Lung (tissue), 12 donors: ENCODE data around the gene GIPR. TPM values are rescaled to one million over a fixed set of nuclear protein-coding genes. Genes with fewer than 3 reads are reported as not detected.

ENCODE experiments used
- ATAC-seq: fragments of 200-7000 bp; cut with Tn5 transposase; one replicate; pipeline ENCODE4 v1.9.1; 2020; ENCODE audit warnings: moderate number of reproducible peaks; ENCODE audit not compliant: insufficient read depth, low FRiP score
- DNase-seq, 3 donors: peaks; one replicate each; pipeline ENCODE4 v3.0.0-alpha.2; 2013 to 2017
- H3K27ac ChIP-seq, 2 donors: one replicate each; pipeline ENCODE4 v1.5.1; 2013; ENCODE audit warnings: mild to moderate bottlenecking in 2 of 2, moderate library complexity in 2 of 2, control low read depth in 1 of 2, inconsistent platforms in 1 of 2, low read depth in 1 of 2, low read length in 1 of 2
- H3K27me3 ChIP-seq, 3 donors: one replicate each; pipeline ENCODE4 v1.5.1; 2013; ENCODE audit warnings: low read length in 2 of 3; ENCODE audit not compliant: control insufficient read depth in 3 of 3, insufficient read depth in 3 of 3
- H3K36me3 ChIP-seq, 4 donors: one replicate each; pipeline ENCODE4 v1.5.1; 2013; ENCODE audit warnings: low read length in 4 of 4, mild to moderate bottlenecking in 1 of 4, moderate library complexity in 1 of 4; ENCODE audit not compliant: control insufficient read depth in 4 of 4, insufficient read depth in 4 of 4
- H3K4me1 ChIP-seq, 5 donors: one replicate each; pipeline ENCODE4 v1.5.1; 2013; ENCODE audit warnings: low read length in 5 of 5, mild to moderate bottlenecking in 2 of 5, moderate library complexity in 1 of 5; ENCODE audit not compliant: control insufficient read depth in 5 of 5, insufficient read depth in 5 of 5
- H3K4me3 ChIP-seq: one replicate; pipeline ENCODE4 v1.5.1; 2013; ENCODE audit warnings: mild to moderate bottlenecking, control low read depth, moderate library complexity
- H3K9ac ChIP-seq, 2 donors: one replicate each; pipeline ENCODE4 v1.5.1; 2013; ENCODE audit warnings: low read length in 2 of 2, control low read depth in 1 of 2; ENCODE audit not compliant: insufficient read depth in 1 of 2
- H3K9me3 ChIP-seq, 4 donors: one replicate each; pipeline ENCODE4 v1.5.1; 2013; ENCODE audit warnings: low read length in 3 of 4, mild to moderate bottlenecking in 1 of 4, moderate library complexity in 1 of 4; ENCODE audit not compliant: control insufficient read depth in 4 of 4, insufficient read depth in 3 of 4
- WGBS, 2 donors: extraction: QIAGEN DNeasy Blood & Tissue Kit; methylation state at CpG; one replicate each; pipeline ENCODE4 v1.1.7; 2013; 5-methylcytosine and 5-hydroxymethylcytosine counted together
- polyA plus RNA-seq, 2 donors: library from polyadenylated mRNA; stranded (reverse); fragments of 200-250 nt; gene quantifications; one replicate each; pipeline ENCODE4 v1.2.1, GENCODE V29; 2013
- total RNA-seq, 2 donors: library from RNA; depleted of rRNA in 1 of 2; stranded (reverse); fragments of >200 nt in 1 of 2; gene quantifications; one replicate each; pipeline ENCODE4 v1.2.1, GENCODE V29; 2014 to 2021
- TF ChIP-seq, protein P1 (sequence below): IDR thresholded peaks from 2 replicates; pipeline ENCODE4 v1.5.1; 2012; ENCODE audit warnings: mild to moderate bottlenecking; ENCODE audit errors: control extremely low read depth, extremely low read depth
- donor health status: control.
- donor health status: control.
- donor health status: Bipolar disorder and iron deficiency.
- donor health status: healthy.
- donor health status: DM: yes; HTN: yes; CAD: no.

The GIPR gene
- total and polyA plus RNA-seq, 4 donors = 2.2 to 14.9 (median 5.5) TPM

DNA sequence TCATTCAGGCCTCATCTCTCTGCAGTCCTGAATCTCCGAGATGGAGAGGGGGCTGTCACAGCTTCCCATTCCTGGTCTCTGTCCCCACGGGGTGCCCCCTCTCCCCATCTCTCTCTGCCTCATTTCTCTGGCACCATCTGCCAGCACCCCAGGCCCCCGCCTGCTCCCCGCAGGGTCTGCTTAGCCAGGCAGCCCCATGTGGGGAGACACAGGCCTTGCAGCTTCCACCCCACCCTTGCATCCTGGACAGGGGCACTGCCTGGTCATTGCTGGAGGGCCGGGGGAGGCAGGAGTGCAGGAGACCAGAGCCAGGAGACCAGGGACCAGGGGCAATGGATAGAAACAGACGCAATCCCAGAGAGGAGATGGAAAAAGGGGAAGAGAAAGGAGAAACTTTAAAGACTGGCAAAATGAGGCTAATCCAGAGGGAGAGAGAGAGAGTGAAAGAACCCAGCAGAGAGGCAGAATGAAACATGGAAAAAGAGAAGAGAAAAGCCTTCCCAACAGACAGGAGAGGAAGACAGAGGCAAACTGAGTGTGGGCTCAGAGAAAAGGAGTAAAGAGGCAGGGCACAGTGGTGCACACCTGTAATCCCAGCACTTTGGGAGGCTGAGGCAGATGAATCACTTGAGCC lies 8.8 kb upstream of the GIPR start:
- H3K27me3 ChIP-seq = no peaks in the 10 kb centered on the region
- no peaks in the 10 kb centered on the region for H3K36me3 ChIP-seq
- no peaks in the 10 kb centered on the region for H3K9me3 ChIP-seq
- H3K4me3 ChIP-seq = no peak overlapping the region
- H3K4me1 ChIP-seq = no peaks in the 10 kb centered on the region
- no peak overlapping the region for H3K9ac ChIP-seq
- ATAC-seq (no peak), DNase-seq (no peak)
- 80 to 87% methylated on average over 6 of the region's 6 CpGs for WGBS, 2 donors
- H3K27ac ChIP-seq = no peak overlapping the region
- TF ChIP-seq, protein P1, sequence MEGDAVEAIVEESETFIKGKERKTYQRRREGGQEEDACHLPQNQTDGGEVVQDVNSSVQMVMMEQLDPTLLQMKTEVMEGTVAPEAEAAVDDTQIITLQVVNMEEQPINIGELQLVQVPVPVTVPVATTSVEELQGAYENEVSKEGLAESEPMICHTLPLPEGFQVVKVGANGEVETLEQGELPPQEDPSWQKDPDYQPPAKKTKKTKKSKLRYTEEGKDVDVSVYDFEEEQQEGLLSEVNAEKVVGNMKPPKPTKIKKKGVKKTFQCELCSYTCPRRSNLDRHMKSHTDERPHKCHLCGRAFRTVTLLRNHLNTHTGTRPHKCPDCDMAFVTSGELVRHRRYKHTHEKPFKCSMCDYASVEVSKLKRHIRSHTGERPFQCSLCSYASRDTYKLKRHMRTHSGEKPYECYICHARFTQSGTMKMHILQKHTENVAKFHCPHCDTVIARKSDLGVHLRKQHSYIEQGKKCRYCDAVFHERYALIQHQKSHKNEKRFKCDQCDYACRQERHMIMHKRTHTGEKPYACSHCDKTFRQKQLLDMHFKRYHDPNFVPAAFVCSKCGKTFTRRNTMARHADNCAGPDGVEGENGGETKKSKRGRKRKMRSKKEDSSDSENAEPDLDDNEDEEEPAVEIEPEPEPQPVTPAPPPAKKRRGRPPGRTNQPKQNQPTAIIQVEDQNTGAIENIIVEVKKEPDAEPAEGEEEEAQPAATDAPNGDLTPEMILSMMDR = no peak

DNA sequence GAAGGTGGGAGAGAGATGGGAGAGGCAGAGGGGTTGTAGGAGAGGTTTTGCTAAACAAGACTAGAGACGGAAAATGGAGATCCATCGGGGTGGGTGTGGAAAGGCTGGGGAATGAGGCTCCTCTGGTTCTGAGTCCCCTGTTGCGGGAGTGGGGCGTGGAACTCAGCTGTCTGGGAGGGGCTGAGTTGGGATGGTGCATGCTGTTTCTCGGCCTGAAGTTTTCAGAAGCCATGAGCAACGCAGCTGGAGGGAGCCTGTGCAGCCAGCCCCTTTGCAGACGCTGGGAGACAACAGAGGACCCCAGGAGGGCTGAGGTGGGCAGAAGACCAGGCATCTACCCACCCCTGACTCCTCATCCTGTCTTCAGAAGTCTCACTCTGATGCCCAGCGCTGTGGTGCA lies 7.4 kb upstream of the GIPR start:
- DNase-seq (no peak), ATAC-seq (no peak)
- H3K9me3 ChIP-seq = no peaks in the 10 kb centered on the region
- H3K9ac ChIP-seq = no peak overlapping the region
- TF ChIP-seq, protein P1 = no peak
- no peaks in the 10 kb centered on the region for H3K36me3 ChIP-seq
- H3K27me3 ChIP-seq = no peaks in the 10 kb centered on the region
- WGBS, 2 donors = 50 to 61% methylated on average over 8 of the region's 8 CpGs
- no peaks in the 10 kb centered on the region for H3K4me1 ChIP-seq
- no peak overlapping the region for H3K27ac ChIP-seq
- H3K4me3 ChIP-seq = no peak overlapping the region

DNA sequence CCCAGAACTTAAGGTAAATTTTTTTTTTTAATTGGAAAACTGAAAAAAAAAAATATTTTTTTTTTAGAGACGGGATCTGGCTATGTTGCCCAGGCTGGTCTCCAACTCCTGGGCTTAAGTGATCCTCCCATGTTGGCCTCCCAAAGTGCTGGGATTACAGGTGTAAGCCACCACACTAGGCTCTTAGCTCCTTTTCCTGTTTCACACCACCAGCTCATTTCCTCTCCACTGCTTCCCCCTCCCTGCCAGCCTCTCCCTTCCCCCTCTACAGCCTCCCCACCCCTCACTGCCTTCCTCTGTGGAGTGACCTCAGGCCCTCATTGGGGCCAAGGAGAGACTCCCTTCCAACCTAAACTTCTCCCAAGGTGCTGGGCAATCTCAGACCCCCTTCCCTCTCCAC lies 4.2 kb upstream of the GIPR start:
- H3K27ac ChIP-seq = no peak overlapping the region
- H3K4me3 ChIP-seq = no peak overlapping the region
- ATAC-seq = no peak
- TF ChIP-seq, protein P1 = no peak
- WGBS, 2 donors = 91 to 93% methylated on average over 1 of the region's 1 CpG
- DNase-seq = no peak
- peaks cover 0 to 7% (median 3%) of the 10 kb centered on the region in 5 donors for H3K4me1 ChIP-seq
- H3K9me3 ChIP-seq = no peaks in the 10 kb centered on the region
- no peaks in the 10 kb centered on the region for H3K36me3 ChIP-seq
- no peak overlapping the region for H3K9ac ChIP-seq
- peaks cover 0 to 16% (median 12%) of the 10 kb centered on the region in 3 donors for H3K27me3 ChIP-seq

DNA sequence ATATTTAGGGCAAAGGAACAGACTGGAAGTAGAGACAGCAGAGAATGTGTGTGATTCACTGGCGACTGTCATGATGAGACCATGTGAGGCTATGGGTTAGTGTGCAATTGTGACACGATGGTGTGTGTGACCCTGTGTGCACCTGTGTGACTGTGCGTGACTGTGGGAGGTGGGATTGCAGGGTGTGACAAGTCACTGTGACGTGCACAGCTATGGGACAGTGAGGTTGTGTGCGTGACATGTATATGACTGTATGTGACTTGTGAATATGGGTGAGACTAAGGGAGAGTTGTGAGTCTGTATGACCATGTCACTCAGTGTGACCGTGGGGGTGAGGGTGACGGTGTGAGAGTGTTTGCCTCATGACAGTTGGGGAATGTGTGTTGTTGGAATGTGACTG lies 3.4 kb upstream of the GIPR start:
- H3K9me3 ChIP-seq = no peaks in the 10 kb centered on the region
- peaks cover 0 to 10% (median 3%) of the 10 kb centered on the region in 5 donors for H3K4me1 ChIP-seq
- peaks cover 0 to 18% (median 16%) of the 10 kb centered on the region in 3 donors for H3K27me3 ChIP-seq
- ATAC-seq (no peak), DNase-seq (no peak)
- 82% methylated on average over 7 of the region's 7 CpGs for WGBS, 2 donors
- H3K36me3 ChIP-seq = no peaks in the 10 kb centered on the region
- no peak overlapping the region for H3K4me3 ChIP-seq
- H3K27ac ChIP-seq = no peak overlapping the region
- no peak overlapping the region for H3K9ac ChIP-seq
- TF ChIP-seq, protein P1 = no peak
